BJ (cell line): Measurements from ENCODE around the gene HNMT. TPM values are rescaled to one million over a fixed set of nuclear protein-coding genes. Genes with fewer than 3 reads are reported as not detected.

Experiments used
- CTCF ChIA-PET: fragments of 350-600 bp; formaldehyde crosslinking; extraction: SDS; loops from one replicate; lab custom pipeline; 2021; ENCODE audit warnings: antibody characterized with exemption, inconsistent platforms; lab: Yijun Ruan, JAX
- POLR2A ChIA-PET: fragments of 300-600 bp; sonication (Branson Sonifier 250); formaldehyde crosslinking; extraction: SDS; loops from one replicate; lab custom pipeline; 2021; ENCODE audit warnings: antibody characterized with exemption; lab: Charles Lee
- DNase-seq: peaks from one replicate; pipeline ENCODE4 v3.0.0-alpha.2; 2011; ENCODE audit warnings: low read depth
- H3K27me3 ChIP-seq: 2 replicates; pipeline ENCODE4 v1.6.0; 2011; ENCODE audit warnings: low read length; ENCODE audit not compliant: control insufficient read depth, insufficient read depth
- H3K36me3 ChIP-seq: 2 replicates; pipeline ENCODE4 v1.5.1; 2011; ENCODE audit warnings: low read length; ENCODE audit not compliant: control insufficient read depth, insufficient read depth
- H3K4me3 ChIP-seq: 2 replicates; pipeline ENCODE4 v1.5.1; 2011; ENCODE audit warnings: low read depth, mild to moderate bottlenecking, control low read depth, low read length
- CTCF ChIP-seq: IDR thresholded peaks from 2 replicates; pipeline ENCODE4 v1.5.1; 2011; ENCODE audit warnings: low read depth, mild to moderate bottlenecking, control low read depth, inconsistent platforms, low read length, moderate library complexity; ENCODE audit not compliant: insufficient read depth
- polyA plus RNA-seq: library from polyadenylated mRNA; depleted of rRNA; stranded (reverse); fragments of >200 nt; gene quantifications from 2 replicates; pipeline ENCODE4 v1.2.3, GENCODE V29; 2011

The HNMT gene
- polyA plus RNA-seq, 1 experiment, result 7.7 TPM

GRCh38 chr2:138010890-138011289, 46.6 kb downstream of the HNMT start:
- POLR2A ChIA-PET, result no interaction called here
- Histone ChIP-seq H3K4me3 (no peak overlapping the region), H3K36me3 (no peaks in the 10 kb centered on the region), H3K27me3 (no peaks in the 10 kb centered on the region)
- no peak for DNase-seq
- CTCF ChIA-PET, result interaction anchor here (0.7 to 1.3 kb wide), 2 partner anchors 14 to 80 kb away, joined by 3 to 4 read pairs; no protein-coding TSS in a partner anchor
- no peak for TF ChIP-seq CTCF

GRCh38 chr2:138012082-138012481, 47.8 kb downstream of the HNMT start:
- no peak for DNase-seq
- ChIA-PET POLR2A (no interaction called here), CTCF (interaction anchor here (1.3 kb wide), 1 partner anchor 78 kb away, joined by 3 read pairs; no protein-coding TSS in a partner anchor)
- no peaks in the 10 kb centered on the region for H3K27me3 ChIP-seq
- TF ChIP-seq CTCF, result no peak
- H3K36me3 ChIP-seq, result no peaks in the 10 kb centered on the region; the same call in 1 of the 2 replicates
- H3K4me3 ChIP-seq, result no peak overlapping the region

DNA sequence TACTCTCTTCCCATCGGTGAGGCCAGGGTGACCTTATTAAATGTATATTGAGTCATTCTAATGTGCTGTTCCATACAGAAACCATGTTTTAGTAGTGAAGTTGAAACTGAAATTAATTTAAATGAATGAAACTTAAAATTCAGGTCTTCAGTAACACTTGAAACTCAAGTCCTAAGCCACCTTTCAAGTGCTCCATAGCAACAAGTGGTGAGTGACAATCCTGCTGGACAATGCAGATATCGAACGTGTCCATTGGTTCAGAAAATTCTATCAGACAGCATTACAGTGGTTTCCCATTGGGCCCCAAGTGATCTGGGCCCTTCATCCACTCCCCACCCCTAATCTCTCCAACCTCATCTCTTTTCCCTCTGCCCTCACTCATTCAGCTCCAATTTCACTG, 48.7 kb downstream of the HNMT start:
- CTCF ChIA-PET, result no interaction called here
- H3K4me3 ChIP-seq, result no peak overlapping the region
- no peaks in the 10 kb centered on the region for H3K27me3 ChIP-seq
- POLR2A ChIA-PET, result no interaction called here
- DNase-seq, result no peak
- no peak for TF ChIP-seq CTCF
- no peaks in the 10 kb centered on the region; the same call in 1 of the 2 replicates for H3K36me3 ChIP-seq

- DNase-seq, result no peak
- no peak overlapping the region for H3K4me3 ChIP-seq
- H3K36me3 ChIP-seq, result no peaks in the 10 kb centered on the region; the same call in 1 of the 2 replicates
- POLR2A ChIA-PET, result no interaction called here
- TF ChIP-seq CTCF, result no peak
- CTCF ChIA-PET, result no interaction called here
- no peaks in the 10 kb centered on the region for H3K27me3 ChIP-seq
Measured at GRCh38 chr2:138013639-138014038, 49.4 kb downstream of the HNMT start.

DNA sequence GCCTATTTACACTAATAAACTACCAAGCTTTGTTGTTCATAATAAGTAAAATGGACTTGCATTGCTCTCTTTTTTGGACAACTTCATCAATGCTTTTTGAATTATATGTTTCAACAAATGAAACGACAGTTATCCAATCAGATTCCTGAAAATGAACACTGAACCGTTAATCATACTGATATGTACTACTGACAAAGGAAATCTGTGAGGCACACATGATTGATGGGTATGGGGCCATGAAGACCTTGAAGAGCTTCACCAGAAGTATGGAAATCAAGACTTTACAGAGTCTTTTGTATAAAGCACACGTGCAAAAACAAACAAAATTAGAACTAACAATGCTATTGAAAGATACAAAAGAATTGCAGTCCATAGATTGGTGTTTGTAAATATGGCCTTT, 51.2 kb downstream of the HNMT start:
- no peaks in the 10 kb centered on the region; the same call in 1 of the 2 replicates for H3K36me3 ChIP-seq
- H3K4me3 ChIP-seq, result no peak overlapping the region
- ChIA-PET CTCF (no interaction called here), POLR2A (no interaction called here)
- no peak for DNase-seq
- H3K27me3 ChIP-seq, result no peaks in the 10 kb centered on the region
- no peak for TF ChIP-seq CTCF
